Measurements from ENCODE around the gene CNN3.

The CNN3 gene

DNA sequence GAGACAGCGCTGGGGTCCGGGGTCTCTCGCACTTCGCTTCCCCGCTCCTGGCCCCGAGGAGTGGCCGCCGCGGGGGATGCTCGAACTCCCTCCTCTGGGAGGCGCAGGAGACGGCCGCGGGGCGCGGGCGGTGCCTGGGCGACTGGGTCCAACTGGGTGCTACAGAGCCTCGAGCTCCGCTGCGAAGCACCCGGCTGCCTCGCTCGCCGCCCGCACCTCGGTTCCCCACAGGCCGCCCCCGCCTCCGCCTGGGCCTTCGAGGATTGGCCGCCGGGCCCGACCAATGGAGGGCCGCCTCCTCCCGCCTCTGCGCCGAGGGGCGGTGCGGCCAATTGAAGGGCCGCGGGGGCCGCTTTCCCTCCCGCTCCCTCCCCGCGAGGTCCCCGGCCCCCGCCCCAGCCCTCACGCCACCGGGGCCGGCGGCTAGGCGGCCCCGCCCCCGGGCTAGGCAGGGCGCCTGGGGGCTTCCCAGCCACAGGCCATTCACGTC is at the start of gene CNN3:
Gene CNN3 (minus strand): TSS at position 196 of the 490 bp plus-strand sequence. CDS start 216 bp downstream, outside the sequence.
- DNase-seq (ENCODE audit: low read depth) = peak; percentile 63

- DNase-seq (ENCODE audit: low read depth) = no peak
Measured at GRCh38 chr1:94974824-94975223, 47.9 kb upstream of the CNN3 start.

- DNase-seq (ENCODE audit: low read depth) = no peak
Measured at GRCh38 chr1:94974241-94974640, 47.3 kb upstream of the CNN3 start.

GRCh38 chr1:94973309-94973922 is 46.5 kb upstream of the CNN3 start:
- no peak for DNase-seq (ENCODE audit: low read depth)

- no peak for DNase-seq (ENCODE audit: low read depth)
Measured at GRCh38 chr1:94971491-94971924, 44.6 kb upstream of the CNN3 start.

DNA sequence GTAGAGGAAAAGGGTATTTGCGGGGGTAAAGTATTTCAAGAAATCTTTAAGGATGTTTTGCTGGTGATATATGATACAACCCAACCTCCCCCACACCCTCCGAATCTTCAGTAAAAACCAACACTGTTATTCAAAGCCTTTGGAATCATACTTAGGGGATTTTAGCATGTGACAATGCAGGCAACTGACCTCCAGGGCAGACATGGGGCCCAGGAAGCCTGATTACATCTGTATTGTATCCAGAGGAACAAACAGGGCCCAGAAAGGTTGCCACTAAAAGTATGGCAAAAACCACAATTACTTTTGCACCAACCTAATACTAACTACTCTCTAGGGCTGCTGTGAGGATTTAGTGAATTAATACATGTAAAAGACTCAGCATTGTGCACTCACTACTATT is 43.9 kb upstream of the CNN3 start:
- DNase-seq (ENCODE audit: low read depth) = no peak

- no peak for DNase-seq (ENCODE audit: low read depth)
Measured at GRCh38 chr1:94969137-94969536, 42.2 kb upstream of the CNN3 start.

DNA sequence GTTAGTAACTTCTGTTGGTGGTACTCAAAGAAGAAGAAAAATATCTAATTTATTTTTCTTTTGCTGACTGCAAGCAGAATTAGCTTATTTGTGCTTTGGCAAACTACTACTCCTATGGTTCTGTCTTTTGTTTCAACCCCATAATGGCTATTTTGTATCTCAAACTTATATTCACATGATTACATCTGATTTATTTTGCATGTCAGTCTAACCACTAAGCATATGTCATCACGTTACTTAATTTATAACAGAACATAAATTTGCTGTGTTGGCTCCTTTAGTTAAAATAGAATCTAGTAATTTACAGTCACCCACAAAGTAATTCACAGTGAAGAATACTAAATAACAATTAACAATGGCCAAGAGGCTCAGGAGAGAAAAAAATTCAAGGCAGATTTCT is 39.1 kb upstream of the CNN3 start:
- no peak for DNase-seq (ENCODE audit: low read depth)

GRCh38 chr1:94963864-94964263 is 37.0 kb upstream of the CNN3 start:
- no peak for DNase-seq (ENCODE audit: low read depth)

- DNase-seq (ENCODE audit: low read depth) = no peak
Measured at GRCh38 chr1:94962409-94963265, 35.7 kb upstream of the CNN3 start.

DNA sequence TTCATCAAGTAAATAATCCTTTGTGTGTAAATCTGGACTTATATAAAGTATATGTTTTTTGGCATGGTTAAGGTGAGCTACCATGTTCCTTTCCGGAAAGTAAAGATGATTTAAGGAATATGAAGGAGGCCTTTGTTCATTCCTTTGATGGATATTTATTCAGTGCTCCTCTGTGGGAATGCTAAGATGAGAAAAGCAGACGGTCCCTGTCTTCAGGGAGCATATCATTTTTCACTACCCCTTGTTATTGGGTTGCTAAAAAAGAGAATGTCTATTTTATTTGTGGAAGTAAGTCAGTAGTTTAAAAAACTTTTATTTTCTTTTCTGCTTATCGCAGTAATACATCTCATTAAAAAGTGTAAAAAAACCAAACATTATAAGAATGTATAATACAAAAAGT is 35.1 kb upstream of the CNN3 start:
- no peak for DNase-seq (ENCODE audit: low read depth)

- DNase-seq (ENCODE audit: low read depth) = no peak
Measured at GRCh38 chr1:94961582-94961981, 34.7 kb upstream of the CNN3 start.

GRCh38 chr1:94958081-94958480 is 31.2 kb upstream of the CNN3 start:
- no peak for DNase-seq (ENCODE audit: low read depth)

DNA sequence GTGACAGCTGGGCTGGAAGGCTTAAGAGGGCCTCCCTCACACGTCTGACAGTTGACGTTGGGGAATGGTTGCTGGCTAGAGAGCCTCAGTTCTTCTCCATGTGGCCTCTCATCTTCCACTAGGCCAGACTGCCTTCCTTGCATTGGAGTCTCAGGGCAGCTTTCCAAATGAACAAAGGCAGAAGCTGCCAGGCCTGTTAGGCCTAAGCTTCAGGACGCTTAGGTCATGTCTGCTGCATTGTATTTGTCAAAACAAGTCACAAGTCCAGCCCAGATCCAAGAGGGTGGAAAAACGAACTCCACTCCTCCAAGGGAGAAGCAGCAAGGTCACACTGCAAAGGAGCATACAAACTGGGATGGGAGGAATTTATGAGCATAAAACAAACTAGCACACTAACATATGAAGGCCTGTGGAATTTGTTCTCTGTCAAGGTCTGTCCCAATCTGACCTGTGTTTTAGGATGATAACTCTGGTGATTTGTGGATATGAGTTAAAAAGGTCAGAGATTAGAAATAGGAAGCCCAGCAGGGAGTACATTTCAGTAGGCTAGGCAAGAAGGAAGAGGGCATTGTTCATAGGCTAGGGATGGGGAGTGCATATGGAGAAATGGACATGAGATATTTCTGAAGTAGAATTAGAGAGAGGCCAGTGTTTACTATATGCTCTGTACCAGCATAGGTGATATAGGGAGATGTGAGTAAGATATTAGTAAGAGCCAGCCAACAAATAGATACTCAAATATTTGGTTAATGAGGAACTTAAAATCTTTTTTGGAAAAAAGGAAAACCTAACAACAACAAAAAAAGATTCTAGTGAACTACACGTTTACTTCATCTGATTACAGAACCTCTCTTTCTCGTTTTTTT is 29.1 kb upstream of the CNN3 start:
- DNase-seq (ENCODE audit: low read depth) = no peak

- DNase-seq (ENCODE audit: low read depth) = no peak
Measured at GRCh38 chr1:94954263-94955220, 27.6 kb upstream of the CNN3 start.

- no peak for DNase-seq (ENCODE audit: low read depth)
Measured at GRCh38 chr1:94953746-94954145, 26.8 kb upstream of the CNN3 start.

- DNase-seq (ENCODE audit: low read depth) = no peak
Measured at GRCh38 chr1:94953107-94953506, 26.2 kb upstream of the CNN3 start.

DNA sequence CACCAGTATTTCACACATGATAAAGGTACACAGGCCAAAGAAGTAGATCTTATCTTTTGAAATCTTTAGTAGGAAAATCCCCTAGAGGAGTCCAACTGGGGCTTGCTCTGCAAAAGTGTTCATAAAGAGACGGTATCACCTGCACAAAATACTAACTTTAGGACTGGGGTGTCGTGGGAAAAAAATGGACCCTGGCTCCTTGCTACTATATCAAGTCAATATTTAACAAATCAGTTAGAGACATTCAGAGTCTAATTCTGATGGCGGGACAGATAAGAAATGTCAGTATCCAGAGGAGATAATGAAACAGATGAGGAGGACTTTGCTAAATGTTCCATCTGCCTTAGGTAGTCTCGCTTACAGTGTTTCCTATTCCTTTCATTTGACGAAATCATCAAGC is 25.6 kb upstream of the CNN3 start:
- no peak for DNase-seq (ENCODE audit: low read depth)

GRCh38 chr1:94951509-94952208 is 24.7 kb upstream of the CNN3 start:
- no peak for DNase-seq (ENCODE audit: low read depth)

- DNase-seq (ENCODE audit: low read depth) = no peak
Measured at GRCh38 chr1:94951046-94951445, 24.1 kb upstream of the CNN3 start.
